ENCODE data around the gene DNAJC30. TPM values are rescaled to one million over a fixed set of nuclear protein-coding genes. Genes with fewer than 3 reads are reported as not detected.

Gene DNAJC30
- total RNA-seq, 4 donors from 2014 or later, result 2.7 to 8.4 (median 6.3) TPM

DNA sequence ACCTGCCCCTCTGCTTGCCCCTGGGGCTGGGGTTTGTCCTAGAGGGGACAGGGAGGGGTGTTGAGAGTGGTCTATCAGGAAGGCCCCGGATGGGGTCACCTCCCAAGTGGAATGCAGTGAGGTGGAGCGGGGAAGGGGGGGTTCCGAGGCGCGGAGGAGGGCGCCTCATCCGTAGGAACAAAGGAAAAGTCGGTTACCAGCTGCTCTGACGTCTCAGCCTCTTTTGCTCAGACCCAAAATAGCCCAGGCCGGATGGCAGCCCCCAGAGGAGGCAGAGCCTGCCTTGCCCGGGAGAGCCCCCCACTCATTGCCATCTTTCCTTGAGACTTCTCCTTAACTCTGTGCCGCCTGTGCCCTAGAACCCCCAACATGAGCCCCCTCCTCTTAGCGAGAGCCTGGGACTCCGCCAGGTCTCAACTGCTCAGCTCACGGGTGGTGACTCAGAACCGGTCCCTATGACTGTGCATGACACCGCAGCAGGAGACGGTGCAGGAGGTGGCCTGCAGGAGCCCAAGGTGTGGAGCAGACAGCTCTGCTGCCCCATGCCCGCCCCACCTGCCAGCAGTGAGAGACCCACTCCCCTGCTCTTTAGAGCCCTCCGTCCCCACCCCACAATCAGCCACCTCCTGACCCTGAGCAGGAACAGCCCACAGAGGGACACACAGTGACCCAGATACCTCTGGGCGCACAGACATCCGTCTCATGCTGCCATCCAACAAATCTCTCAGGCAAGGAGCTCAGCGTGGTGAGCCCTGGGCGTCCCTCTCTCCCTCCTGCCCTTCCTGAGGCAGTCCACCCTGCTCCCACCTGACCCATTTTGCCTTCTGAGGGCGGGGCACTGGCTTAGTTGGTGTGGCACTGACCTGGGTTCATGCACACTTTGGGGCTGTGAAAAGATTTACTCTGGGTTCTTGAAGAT, 23.1 kb upstream of the DNAJC30 start:
- 78 to 88% methylated on average over 25 of the region's 25 CpGs for WGBS, 2 donors
- peaks cover 0 to 35% (median 0%) of the 10 kb centered on the region in 3 donors for H3K36me3 ChIP-seq
- no peaks in the 10 kb centered on the region for H3K9me3 ChIP-seq
- TF ChIP-seq POLR2A (IDR thresholded peaks at IDR 0.05) (no peak), EP300 (IDR thresholded peaks at IDR 0.05) (no peak)
- TF ChIP-seq, protein P1, sequence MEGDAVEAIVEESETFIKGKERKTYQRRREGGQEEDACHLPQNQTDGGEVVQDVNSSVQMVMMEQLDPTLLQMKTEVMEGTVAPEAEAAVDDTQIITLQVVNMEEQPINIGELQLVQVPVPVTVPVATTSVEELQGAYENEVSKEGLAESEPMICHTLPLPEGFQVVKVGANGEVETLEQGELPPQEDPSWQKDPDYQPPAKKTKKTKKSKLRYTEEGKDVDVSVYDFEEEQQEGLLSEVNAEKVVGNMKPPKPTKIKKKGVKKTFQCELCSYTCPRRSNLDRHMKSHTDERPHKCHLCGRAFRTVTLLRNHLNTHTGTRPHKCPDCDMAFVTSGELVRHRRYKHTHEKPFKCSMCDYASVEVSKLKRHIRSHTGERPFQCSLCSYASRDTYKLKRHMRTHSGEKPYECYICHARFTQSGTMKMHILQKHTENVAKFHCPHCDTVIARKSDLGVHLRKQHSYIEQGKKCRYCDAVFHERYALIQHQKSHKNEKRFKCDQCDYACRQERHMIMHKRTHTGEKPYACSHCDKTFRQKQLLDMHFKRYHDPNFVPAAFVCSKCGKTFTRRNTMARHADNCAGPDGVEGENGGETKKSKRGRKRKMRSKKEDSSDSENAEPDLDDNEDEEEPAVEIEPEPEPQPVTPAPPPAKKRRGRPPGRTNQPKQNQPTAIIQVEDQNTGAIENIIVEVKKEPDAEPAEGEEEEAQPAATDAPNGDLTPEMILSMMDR (IDR thresholded peaks at IDR 0.05), result no peak
- H3K4me1 ChIP-seq, result peaks cover 0 to 14% (median 0%) of the 10 kb centered on the region in 4 donors
- H3K27me3 ChIP-seq, result no peaks in the 10 kb centered on the region
- DNase-seq (ENCODE audit: low spot score in 2 of 2), result no peak
- H3K27ac ChIP-seq, result no peak overlapping the region
- no peak overlapping the region for H3K4me3 ChIP-seq

DNA sequence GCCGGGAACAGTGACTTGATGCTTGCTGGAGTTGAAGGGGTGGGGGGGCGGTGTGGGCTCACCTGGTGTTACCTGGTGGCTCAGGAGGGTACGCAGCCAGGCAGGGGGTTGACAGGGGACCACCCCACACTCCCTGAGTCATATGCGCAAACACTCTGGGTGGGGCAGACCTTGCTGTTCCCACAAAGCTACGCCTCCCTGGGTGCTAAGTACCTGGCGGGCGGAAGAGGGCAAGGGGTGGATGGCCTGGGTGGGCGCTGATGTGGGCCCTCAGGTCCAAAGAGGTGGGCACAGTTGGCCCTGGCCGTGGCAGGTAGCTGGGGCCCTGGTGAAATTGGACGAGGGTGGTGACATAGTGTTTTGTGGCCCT, 22.3 kb upstream of the DNAJC30 start:
- peaks cover 0 to 14% (median 0%) of the 10 kb centered on the region in 4 donors for H3K4me1 ChIP-seq
- TF ChIP-seq, protein P1 (IDR thresholded peaks at IDR 0.05), result no peak
- TF ChIP-seq EP300 (IDR thresholded peaks at IDR 0.05) (no peak), POLR2A (IDR thresholded peaks at IDR 0.05) (no peak)
- 93% methylated on average over 10 of the region's 10 CpGs for WGBS, 2 donors
- H3K9me3 ChIP-seq, result no peaks in the 10 kb centered on the region
- no peak for DNase-seq (ENCODE audit: low spot score in 2 of 2)
- no peak overlapping the region for H3K27ac ChIP-seq
- no peak overlapping the region for H3K4me3 ChIP-seq
- H3K27me3 ChIP-seq, result no peaks in the 10 kb centered on the region
- H3K36me3 ChIP-seq, result peaks cover 0 to 43% (median 0%) of the 10 kb centered on the region in 3 donors

DNA sequence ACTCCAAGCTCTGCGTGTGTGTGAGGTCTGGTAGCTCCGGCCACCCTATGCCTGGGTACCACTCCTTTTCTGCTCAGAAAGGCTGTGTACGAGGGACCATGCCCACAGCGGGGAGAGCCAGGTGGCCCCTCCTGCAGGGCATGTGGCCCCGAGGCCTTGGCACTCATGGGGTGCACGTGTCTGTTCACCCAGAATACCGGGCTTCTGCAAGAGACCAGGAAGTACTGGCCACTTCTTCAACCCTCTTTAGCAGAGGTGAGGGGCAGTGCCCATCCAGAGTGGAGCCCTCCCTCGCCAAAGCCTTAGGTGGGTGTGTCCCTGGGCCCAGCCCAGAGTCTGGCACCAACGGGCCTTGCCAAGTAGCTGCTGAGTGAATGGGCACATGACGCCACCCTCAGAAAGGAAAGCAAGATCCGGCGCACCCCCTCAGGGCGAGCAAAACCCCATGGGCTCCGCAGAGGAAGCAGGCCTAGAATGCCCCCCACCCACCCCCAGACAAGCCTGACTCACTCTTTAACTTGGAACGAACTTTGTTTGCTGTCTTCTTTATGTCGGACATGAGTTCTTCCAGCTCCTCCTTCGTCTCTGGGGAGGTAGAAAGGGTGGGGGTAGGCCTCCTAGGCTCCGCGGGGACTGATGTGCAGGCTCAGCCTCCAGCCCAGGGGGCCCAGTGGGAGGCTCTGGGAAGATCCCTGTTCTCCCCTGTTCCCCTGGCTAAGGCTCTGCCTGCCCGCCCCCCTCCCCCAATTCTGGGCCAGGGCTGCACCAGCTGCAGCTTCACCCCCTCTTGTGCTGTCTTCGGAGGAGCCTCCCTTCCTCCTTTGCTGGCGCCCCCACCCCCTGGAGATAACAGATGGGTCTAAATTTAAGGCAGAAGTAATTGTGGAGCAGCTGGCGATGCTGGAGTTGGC, 21.6 kb upstream of the DNAJC30 start:
- Histone ChIP-seq H3K4me1 (peaks cover 0 to 14% (median 0%) of the 10 kb centered on the region in 4 donors), H3K36me3 (peaks cover 0 to 50% (median 0%) of the 10 kb centered on the region in 3 donors), H3K4me3 (no peak overlapping the region), H3K27me3 (no peaks in the 10 kb centered on the region), H3K9me3 (no peaks in the 10 kb centered on the region), H3K27ac (no peak overlapping the region)
- TF ChIP-seq EP300 (IDR thresholded peaks at IDR 0.05), result no peak
- TF ChIP-seq POLR2A (IDR thresholded peaks at IDR 0.05), result no peak
- TF ChIP-seq, protein P1 (IDR thresholded peaks at IDR 0.05), result no peak
- DNase-seq (ENCODE audit: low spot score in 2 of 2), result no peak
- 77 to 84% methylated on average over 17 to 22 of the region's 23 CpGs for WGBS, 2 donors

DNA sequence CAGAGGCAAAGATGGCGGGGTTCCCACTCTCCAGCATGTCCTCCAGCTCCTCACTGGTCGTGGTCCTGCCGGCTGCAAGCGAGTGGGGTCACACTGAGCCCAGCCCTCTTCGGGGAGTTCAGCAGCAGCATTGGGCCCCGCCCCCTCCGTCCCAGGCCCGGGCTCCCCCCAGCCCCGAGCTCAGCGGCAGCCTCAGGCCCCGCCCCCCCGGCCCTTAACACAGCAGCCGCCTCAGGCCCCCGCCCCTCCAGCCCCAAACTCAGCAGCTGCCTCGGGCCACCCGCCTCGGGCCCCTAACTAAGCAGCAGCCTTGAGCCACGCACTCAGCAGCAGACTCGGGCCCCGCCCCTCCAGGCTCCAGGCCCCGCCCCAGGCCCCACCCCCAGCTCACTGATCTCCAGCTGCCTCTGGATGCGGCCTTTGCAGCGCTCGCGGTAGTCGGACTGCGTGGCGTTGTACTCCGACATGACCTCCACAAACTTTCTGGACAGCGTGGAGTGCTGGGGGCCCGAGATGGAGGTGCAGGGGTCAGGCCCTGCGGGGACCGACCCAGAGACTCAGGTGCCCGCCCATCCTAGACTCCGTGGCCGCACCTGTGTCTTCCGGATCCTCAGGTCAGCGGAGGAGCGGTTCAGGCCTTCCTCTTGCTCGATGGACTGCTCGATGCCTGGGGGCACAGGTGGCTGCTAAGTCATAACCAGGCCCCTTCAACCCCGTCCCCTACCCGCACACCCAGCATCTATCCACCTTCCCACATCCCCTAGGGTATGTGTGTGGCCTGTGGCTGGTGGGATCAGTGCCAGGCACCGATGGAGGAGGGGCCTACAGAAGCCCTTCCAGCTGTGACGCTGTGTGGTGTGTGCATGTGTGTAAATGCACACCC, 20.7 kb upstream of the DNAJC30 start:
- H3K9me3 ChIP-seq, result no peaks in the 10 kb centered on the region
- peak overlapping the region in 2 of 4 donors; percentile 22 to 42 for H3K4me3 ChIP-seq
- H3K27ac ChIP-seq, result no peak overlapping the region
- peak in 1 of 2 donors; percentile 24 for DNase-seq (ENCODE audit: low spot score in 2 of 2)
- WGBS, 2 donors, result 22 to 39% methylated on average over 27 to 42 of the region's 45 CpGs
- TF ChIP-seq POLR2A (IDR thresholded peaks at IDR 0.05), result no peak
- no peak for TF ChIP-seq EP300 (IDR thresholded peaks at IDR 0.05)
- TF ChIP-seq, protein P1 (IDR thresholded peaks at IDR 0.05), result no peak
- peaks cover 0 to 14% (median 0%) of the 10 kb centered on the region in 4 donors for H3K4me1 ChIP-seq
- no peaks in the 10 kb centered on the region for H3K27me3 ChIP-seq
- peaks cover 0 to 56% (median 0%) of the 10 kb centered on the region in 3 donors for H3K36me3 ChIP-seq

All from tibial nerve (tissue), 4 donors.